ENCODE measurements around the gene MBOAT1. TPM values are rescaled to one million over a fixed set of nuclear protein-coding genes. Genes with fewer than 3 reads are reported as not detected.

The MBOAT1 gene
- total RNA-seq, 2 donors from 2014 or later: 5.0 to 7.0 TPM

GRCh38 chr6:20113649-20114224, 98.5 kb downstream of the MBOAT1 start:
- Histone ChIP-seq H3K36me3 (peaks cover 8% of the 10 kb centered on the region), H3K27ac (no peak overlapping the region), H3K4me3 (no peak overlapping the region), H3K4me1 (peaks cover 0 to 8% of the 10 kb centered on the region in 2 donors), H3K9me3 (no peaks in the 10 kb centered on the region), H3K27me3 (no peaks in the 10 kb centered on the region)
- TF ChIP-seq, protein P1, sequence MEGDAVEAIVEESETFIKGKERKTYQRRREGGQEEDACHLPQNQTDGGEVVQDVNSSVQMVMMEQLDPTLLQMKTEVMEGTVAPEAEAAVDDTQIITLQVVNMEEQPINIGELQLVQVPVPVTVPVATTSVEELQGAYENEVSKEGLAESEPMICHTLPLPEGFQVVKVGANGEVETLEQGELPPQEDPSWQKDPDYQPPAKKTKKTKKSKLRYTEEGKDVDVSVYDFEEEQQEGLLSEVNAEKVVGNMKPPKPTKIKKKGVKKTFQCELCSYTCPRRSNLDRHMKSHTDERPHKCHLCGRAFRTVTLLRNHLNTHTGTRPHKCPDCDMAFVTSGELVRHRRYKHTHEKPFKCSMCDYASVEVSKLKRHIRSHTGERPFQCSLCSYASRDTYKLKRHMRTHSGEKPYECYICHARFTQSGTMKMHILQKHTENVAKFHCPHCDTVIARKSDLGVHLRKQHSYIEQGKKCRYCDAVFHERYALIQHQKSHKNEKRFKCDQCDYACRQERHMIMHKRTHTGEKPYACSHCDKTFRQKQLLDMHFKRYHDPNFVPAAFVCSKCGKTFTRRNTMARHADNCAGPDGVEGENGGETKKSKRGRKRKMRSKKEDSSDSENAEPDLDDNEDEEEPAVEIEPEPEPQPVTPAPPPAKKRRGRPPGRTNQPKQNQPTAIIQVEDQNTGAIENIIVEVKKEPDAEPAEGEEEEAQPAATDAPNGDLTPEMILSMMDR (IDR thresholded peaks at IDR 0.05): no peak
- DNase-seq (ENCODE audit: low spot score): no peak

DNA sequence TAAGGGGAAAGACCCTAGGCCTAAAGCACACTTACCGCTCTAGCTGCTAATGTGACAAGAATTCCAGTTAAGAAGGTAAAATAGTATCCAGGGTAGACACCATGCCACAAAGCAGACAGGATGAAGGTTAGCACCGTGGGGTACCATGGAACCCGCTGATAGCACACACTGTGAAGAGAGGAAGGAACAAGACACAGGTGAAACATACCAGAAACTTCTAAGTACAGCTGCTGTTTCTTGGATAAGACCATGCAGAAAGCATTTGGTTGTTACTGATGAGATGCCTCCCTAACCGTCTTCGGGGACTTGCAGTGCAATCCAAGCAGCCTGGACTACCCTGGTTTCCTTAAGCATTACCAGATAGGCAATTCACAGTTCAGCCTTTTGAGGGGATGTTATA, 99.4 kb downstream of the MBOAT1 start:
- peaks cover 0 to 8% of the 10 kb centered on the region in 2 donors for H3K4me1 ChIP-seq
- no peak for DNase-seq (ENCODE audit: low spot score)
- TF ChIP-seq, protein P1 (IDR thresholded peaks at IDR 0.05): no peak
- no peaks in the 10 kb centered on the region for H3K9me3 ChIP-seq
- no peak overlapping the region for H3K4me3 ChIP-seq
- H3K36me3 ChIP-seq: peaks cover 9% of the 10 kb centered on the region
- no peaks in the 10 kb centered on the region for H3K27me3 ChIP-seq
- H3K27ac ChIP-seq: no peak overlapping the region

- TF ChIP-seq, protein P1 (IDR thresholded peaks at IDR 0.05): no peak
- H3K27me3 ChIP-seq: no peaks in the 10 kb centered on the region
- peaks cover 10% of the 10 kb centered on the region for H3K36me3 ChIP-seq
Observed at GRCh38 chr6:20112241-20112640, 100.0 kb downstream of the MBOAT1 start.

DNA sequence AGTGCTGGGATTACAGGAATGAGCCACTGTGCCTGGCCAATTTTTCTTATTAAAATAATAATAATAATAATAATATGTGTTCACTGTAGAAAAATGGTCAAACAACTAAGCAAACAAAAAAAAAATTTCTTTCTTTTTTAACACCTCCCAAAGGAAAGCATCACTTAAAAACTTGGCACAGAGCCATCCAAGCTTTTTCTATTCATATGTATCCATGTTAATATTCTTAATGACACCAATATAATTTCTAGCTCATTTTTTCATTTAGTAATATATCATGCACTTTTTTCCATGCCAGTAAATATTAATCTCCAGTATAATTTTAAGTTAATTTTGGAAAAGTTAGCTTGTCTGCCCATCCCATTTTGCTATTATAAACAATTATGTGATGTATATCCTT, 101.8 kb downstream of the MBOAT1 start:
- Histone ChIP-seq H3K4me1 (peaks cover 0 to under 1% of the 10 kb centered on the region in 2 donors), H3K27me3 (no peaks in the 10 kb centered on the region), H3K4me3 (no peak overlapping the region), H3K27ac (no peak overlapping the region), H3K36me3 (peaks cover 10% of the 10 kb centered on the region), H3K9me3 (no peaks in the 10 kb centered on the region)
- no peak for DNase-seq (ENCODE audit: low spot score)
- TF ChIP-seq, protein P1 (IDR thresholded peaks at IDR 0.05): no peak

More at GRCh38 chr6:20112241-20112640, 100.0 kb downstream of the MBOAT1 start:
- no peak for DNase-seq (ENCODE audit: low spot score)
- peaks cover 0 to 8% of the 10 kb centered on the region in 2 donors for H3K4me1 ChIP-seq
- H3K9me3 ChIP-seq: no peaks in the 10 kb centered on the region
- H3K4me3 ChIP-seq: no peak overlapping the region
- no peak overlapping the region for H3K27ac ChIP-seq

DNA sequence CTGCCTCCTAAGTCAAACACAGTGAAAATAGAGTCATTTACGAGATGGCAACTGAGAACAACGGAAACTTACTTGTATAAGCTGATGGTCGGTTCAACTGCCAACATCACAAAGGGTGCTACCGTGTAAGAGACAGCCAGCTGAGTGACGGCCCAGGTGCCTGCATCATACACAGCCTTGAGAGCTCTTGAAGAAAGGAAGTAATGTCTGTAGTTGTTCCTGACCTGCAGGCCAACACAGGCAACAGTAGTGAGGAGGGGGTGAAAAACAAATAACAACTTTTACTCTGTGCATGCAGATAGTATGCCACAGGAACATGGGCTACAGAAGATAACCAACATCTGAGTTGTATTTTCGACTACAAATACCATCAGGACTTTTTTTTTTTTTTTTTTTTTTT, 102.7 kb downstream of the MBOAT1 start:
- Histone ChIP-seq H3K4me1 (no peaks in the 10 kb centered on the region), H3K4me3 (no peak overlapping the region), H3K27ac (no peak overlapping the region), H3K9me3 (no peaks in the 10 kb centered on the region), H3K36me3 (peaks cover 10% of the 10 kb centered on the region), H3K27me3 (no peaks in the 10 kb centered on the region)
- TF ChIP-seq, protein P1 (IDR thresholded peaks at IDR 0.05): no peak
- DNase-seq (ENCODE audit: low spot score): no peak

GRCh38 chr6:20105838-20106237, 106.4 kb downstream of the MBOAT1 start:
- Histone ChIP-seq H3K4me3 (no peak overlapping the region), H3K4me1 (no peaks in the 10 kb centered on the region), H3K36me3 (peaks cover 16% of the 10 kb centered on the region), H3K27me3 (no peaks in the 10 kb centered on the region), H3K27ac (no peak overlapping the region), H3K9me3 (no peaks in the 10 kb centered on the region)
- no peak for DNase-seq (ENCODE audit: low spot score)
- TF ChIP-seq, protein P1 (IDR thresholded peaks at IDR 0.05): no peak
